ENCODE data around the gene EMX1. TPM values are rescaled to one million over a fixed set of nuclear protein-coding genes. Genes with fewer than 3 reads are reported as not detected.

Gene EMX1
- polyA plus RNA-seq, 6 donors from 2014 or later, result 0.12 TPM; not detected in 5

DNA sequence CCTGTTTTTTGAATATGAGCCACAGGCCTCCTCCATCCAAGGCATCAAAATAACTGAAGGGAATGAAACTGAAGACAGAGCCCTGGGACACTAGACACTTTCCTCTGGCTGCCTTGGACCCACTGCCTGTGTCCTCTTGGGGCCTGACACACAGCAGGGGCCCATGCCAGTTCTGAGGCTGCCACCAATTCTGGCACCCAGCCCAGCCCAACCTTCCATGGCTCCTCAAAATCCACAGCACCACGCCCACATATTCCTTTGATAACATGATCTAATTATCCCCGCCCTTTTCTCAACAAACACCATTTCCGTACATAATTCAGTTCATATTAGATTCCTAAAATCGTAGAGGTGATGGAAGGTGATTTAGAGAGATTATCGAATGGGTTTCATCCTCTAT is 64.2 kb downstream of the EMX1 start:
- no peaks in the 10 kb centered on the region for H3K27me3 Mint-ChIP-seq

DNA sequence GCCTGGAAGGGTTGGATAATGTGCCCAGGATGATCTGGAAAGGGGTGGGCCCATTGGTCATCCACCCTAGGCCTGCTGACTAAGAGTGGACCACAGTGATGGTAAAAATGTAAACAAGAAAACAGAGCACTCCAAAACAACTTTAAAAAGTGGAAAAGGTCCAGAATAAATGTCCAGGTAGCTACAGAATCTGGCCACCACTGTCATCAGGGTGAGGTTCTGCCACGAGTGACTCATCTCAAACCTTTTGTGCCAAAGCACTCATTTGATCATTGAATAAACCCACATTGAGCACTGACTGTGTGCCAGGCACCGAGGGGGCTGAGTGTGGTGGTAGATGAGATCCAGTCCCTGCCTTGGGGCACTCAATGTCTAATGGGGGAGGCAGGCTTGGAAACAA is 64.9 kb downstream of the EMX1 start:
- no peaks in the 10 kb centered on the region for H3K36me3 Mint-ChIP-seq
- ATAC-seq (ENCODE audit: low read depth in 2 of 2), result no peak
- no peak for DNase-seq
- H3K9me3 Mint-ChIP-seq, result no peaks in the 10 kb centered on the region
- H3K4me3 Mint-ChIP-seq, result peak overlapping the region in 1 of 8 donors; percentile 27
- peak overlapping the region in 2 of 6 donors; percentile 18 to 76 for H3K27ac Mint-ChIP-seq
- no peaks in the 10 kb centered on the region for H3K27me3 Mint-ChIP-seq
- peaks cover 6 to 19% (median 14%) of the 10 kb centered on the region in 3 donors for H3K4me1 Mint-ChIP-seq

More for the DNA sequence above, 64.2 kb downstream of the EMX1 start:
- DNase-seq (no peak), ATAC-seq (ENCODE audit: low read depth in 2 of 2) (no peak)
- H3K9me3 Mint-ChIP-seq, result no peaks in the 10 kb centered on the region
- H3K36me3 Mint-ChIP-seq, result no peaks in the 10 kb centered on the region
- H3K4me1 Mint-ChIP-seq, result peaks cover 6 to 19% (median 14%) of the 10 kb centered on the region in 3 donors
- H3K4me3 Mint-ChIP-seq, result no peak overlapping the region
- no peak overlapping the region for H3K27ac Mint-ChIP-seq

- no peak for DNase-seq
- Mint-ChIP-seq H3K4me1 (peaks cover 6 to 19% (median 14%) of the 10 kb centered on the region in 3 donors), H3K9me3 (no peaks in the 10 kb centered on the region), H3K4me3 (peak overlapping the region in 1 of 8 donors; percentile 55), H3K36me3 (no peaks in the 10 kb centered on the region), H3K27me3 (no peaks in the 10 kb centered on the region), H3K27ac (peak overlapping the region in 1 of 6 donors; percentile 76)
- no peak for ATAC-seq (ENCODE audit: low read depth in 2 of 2)
These were observed 65.6 kb downstream of the EMX1 start for GRCh38 chr2:72982781-72983499.

DNA sequence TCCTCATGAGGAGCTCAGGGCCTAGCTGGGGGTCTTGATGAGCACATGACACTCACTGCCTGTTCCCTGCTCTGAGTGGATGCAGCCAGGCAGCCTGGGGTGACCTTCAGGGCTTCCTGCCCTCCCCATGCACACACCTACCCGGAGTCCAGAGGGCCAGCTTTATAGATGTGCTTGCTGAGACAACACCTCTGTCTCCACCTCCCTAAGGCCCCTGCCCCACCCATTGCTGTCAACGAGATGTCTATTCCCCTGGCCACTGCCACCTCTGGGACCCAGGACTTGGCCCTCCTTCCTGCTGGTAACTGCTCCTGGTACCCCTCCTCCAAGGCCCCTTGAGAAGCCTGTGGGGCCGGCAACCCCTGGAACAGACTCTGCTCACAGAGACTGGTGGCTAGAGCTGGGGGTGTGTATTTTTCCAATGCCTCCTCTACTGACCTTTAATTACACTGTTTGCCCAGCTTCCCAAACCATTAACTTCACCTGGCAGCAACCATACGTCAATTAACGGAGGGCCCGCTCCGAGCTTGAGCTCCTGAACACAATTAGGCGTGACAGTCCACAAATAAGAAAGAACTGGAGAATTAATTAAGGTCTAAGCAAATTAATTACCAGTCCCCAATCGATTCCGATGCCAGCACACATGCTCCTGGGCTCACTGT is 66.3 kb downstream of the EMX1 start:
- no peak for ATAC-seq (ENCODE audit: low read depth in 2 of 2)
- Mint-ChIP-seq H3K27me3 (no peaks in the 10 kb centered on the region), H3K4me3 (peak overlapping the region in 1 of 8 donors; percentile 55), H3K9me3 (no peaks in the 10 kb centered on the region), H3K36me3 (no peaks in the 10 kb centered on the region), H3K4me1 (peaks cover 6 to 19% (median 14%) of the 10 kb centered on the region in 3 donors), H3K27ac (peak overlapping the region in 2 of 6 donors; percentile 28 to 43)
- no peak for DNase-seq

- H3K27me3 Mint-ChIP-seq, result no peaks in the 10 kb centered on the region
These were observed 66.9 kb downstream of the EMX1 start for GRCh38 chr2:72984172-72984671.

More at GRCh38 chr2:72984172-72984671, 66.9 kb downstream of the EMX1 start:
- no peaks in the 10 kb centered on the region for H3K9me3 Mint-ChIP-seq
- no peak overlapping the region for H3K4me3 Mint-ChIP-seq
- no peak for ATAC-seq (ENCODE audit: low read depth in 2 of 2)
- H3K27ac Mint-ChIP-seq, result peak overlapping the region in 2 of 6 donors; percentile 53 to 67
- H3K4me1 Mint-ChIP-seq, result peaks cover 6 to 19% (median 14%) of the 10 kb centered on the region in 3 donors
- no peak for DNase-seq
- no peaks in the 10 kb centered on the region for H3K36me3 Mint-ChIP-seq

Other genes starting within 250 kb of the EMX1 start
- 1 to 10 TPM in 5 of 6 donors, not detected in 1; 1.8 to 3.0 (median 2.6) TPM for gene EXOC6B, start 91.5 kb upstream of the EMX1 start, polyA plus RNA-seq (ENCODE audit: low read depth in 6 of 6)
- gene SPR, start 30.1 kb upstream of the EMX1 start, polyA plus RNA-seq (ENCODE audit: low read depth in 6 of 6), result not detected
- 1 to 10 TPM in 5 of 6 donors, not detected in 1; 2.5 to 4.4 (median 3.0) TPM for gene SFXN5, start 154.2 kb downstream of the EMX1 start, polyA plus RNA-seq (ENCODE audit: low read depth in 6 of 6)
- 1 to 10 TPM in 5 of 6 donors, not detected in 1; 2.0 to 3.6 (median 2.4) TPM for gene RAB11FIP5, start 195.4 kb downstream of the EMX1 start, polyA plus RNA-seq (ENCODE audit: low read depth in 6 of 6)